Limb (tissue), 2 donors: Measurements from ENCODE around the gene SRCAP.
"Not testable (repeated sequence)": the region's sequence is repeated elsewhere in the genome, so short reads cannot be mapped to it uniquely, and the experiment has no call there.

Experiments
- DNase-seq, 2 donors: peaks; one replicate each; pipeline ENCODE4 v3.0.0-alpha.2; 2016; ENCODE audit errors: extremely low spot score in 2 of 2

Gene SRCAP

DNA sequence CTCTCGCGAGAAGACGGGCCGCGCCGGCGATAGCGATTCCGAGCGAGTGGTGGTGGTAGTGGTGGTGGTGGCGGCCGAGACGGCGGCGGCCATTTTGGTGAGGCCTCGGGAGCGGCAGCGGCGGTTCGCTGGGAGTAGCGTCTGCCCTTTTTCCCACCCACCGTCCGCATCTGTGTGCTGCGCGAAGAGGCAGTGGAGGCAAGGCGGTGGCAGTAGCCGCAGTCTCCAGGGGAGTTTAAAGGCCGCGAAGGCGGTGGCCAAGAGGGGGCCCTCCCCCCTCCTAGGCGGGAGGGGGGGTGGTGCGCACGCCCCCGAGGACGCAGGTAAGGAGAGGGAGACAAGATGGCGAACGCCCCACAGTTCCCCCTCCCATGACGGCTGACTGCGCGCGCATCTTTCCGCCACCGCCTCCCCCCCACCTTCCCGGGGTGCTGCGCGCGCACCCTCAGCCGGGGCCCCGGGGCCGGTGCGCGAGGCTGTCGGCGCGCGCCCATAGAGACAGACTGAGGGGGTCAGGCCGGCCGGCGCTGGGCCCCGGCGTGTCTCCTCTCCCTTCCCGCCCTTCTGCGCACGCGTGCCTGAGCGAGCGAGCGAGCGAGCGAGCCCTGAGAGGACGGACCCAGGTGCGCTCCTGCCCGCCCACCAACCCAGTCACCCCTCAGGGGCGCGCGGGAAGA, 694 bp upstream of the SRCAP start:
- DNase-seq: peak; percentile 97 to 99

DNA sequence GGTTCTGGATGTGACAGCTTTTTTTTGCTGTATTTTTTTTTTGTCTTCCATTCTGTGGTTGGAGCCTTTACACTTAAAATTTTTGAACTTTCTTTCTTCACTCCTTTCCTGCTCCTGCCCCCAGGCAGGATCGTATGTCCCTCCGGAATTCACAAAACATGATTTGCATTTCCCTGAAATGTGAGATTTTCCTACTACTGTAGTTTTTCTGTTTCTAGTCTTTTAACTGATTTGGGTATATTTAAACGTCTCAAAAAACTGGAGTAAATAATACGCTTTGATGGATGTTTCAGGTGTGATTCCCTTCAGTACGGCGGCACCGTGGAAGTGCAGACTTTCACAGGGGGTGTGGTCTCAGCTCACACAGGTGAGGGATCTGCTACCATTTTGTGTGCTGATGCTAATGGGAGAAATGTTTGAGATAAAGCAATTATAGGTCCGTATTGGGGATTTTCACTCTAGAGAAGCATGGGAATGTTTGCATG, 686 bp downstream of the SRCAP start:
- no peak for DNase-seq

DNA sequence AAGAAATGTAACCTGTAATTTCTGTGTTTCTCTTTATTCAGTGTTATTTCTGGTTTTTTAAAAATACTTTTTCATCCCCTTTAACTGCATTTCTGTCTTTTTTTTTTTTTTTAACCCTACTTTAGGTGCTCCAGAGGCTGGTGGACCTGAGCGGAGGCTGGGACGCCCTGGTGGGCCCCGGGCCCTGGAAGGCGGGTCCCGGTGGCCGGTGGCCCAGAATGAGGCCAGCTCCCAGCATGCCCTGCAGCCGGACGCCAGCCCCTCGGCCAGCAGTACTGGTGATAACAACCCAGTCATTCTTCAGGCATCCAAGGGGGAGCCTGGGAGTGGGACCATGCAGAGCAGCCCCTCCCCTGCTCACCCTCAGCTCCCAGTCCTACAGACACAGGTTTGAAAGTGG, 1.5 kb downstream of the SRCAP start:
- DNase-seq: no peak

DNA sequence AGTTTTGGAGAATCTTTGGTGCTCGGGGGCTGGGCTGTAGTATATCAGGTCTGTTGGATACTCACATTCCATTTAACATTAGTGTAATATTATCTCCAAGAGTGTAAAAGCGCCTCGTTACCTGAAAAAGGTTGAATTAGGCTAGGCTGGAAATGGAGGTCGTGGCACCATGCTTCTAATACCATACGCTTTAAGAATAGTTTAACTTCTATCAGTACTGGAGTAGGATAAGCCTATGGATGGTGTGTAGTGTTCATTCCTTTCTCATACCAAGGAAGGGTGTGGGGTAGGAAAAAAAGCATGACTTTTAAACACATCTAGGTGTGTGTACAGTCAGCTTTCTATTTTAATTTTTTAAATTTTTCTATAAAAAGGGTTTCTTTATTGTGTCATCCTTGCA, 2.0 kb downstream of the SRCAP start:
- DNase-seq: no peak

DNA sequence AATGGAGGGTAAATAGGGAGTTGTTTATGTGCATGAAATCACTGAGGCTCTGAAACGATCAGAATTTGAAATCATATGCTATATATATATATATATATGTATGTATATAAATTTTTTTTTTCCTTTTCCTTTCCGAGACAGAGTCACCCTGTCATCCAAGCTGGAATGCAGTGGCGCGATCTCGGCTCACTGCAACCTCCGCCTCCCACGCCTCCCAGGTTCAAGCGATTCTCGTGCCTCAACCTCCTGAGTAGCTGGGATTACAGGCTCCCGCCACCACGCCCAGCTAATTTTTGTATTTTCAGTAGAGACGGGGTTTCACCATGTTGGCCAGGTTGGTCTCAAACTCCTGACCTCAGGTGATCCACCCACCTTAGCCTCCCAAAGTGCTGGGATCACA, 4.1 kb downstream of the SRCAP start:
- not testable (repeated sequence) for DNase-seq

DNA sequence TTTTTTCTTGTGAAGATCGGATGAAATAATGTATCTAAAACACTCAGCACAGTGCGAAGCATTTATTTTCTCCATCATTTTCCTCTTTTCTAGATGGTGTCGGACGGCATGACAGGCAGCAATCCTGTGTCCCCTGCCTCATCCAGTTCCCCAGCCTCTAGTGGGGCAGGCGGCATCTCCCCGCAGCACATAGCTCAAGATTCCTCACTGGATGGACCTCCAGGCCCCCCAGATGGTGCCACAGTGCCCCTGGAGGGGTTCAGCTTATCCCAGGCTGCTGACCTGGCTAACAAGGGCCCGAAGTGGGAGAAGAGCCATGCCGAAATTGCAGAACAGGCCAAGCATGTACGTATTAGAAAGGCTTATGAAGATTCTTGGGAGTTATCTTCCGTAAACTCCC, 5.0 kb downstream of the SRCAP start:
- DNase-seq: no peak

DNA sequence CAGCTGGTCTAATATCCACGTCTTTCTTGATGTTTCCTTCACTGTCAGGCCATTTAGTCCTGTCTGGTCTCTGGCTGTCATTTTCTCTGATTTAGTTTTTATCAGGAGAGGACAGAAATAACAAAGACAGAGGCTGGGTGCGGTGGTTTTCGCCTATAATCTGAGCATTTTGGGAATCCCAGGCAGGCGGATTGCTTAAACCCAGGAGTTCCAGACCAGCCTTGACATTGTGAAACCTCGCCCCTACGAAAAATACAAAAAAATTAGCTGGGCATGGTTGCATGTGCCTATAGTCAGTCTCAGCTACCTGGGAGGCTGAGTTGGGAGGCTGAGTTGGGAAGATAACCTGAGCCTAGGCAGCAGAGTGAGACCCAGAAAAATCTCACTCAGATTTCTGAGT, 7.1 kb downstream of the SRCAP start:
- DNase-seq: no peak

DNA sequence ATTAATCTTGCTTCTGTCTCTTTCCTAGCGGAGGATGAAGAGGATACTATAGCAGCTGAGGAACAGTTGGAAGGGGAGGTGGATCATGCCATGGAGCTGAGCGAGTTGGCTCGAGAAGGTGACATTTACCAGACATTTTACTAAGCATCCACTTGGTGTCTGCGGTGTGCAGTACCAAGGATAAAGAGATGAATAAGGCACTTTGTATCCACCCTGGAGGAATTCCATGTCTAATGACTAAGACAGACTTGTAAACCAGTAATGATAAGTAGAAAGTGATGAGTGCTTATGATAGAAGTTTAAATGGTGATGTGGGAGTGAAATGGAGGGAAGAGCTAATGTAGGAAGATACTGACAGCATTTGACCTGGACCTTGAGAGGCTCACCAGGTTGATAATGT, 12.0 kb downstream of the SRCAP start:
- no peak for DNase-seq

DNA sequence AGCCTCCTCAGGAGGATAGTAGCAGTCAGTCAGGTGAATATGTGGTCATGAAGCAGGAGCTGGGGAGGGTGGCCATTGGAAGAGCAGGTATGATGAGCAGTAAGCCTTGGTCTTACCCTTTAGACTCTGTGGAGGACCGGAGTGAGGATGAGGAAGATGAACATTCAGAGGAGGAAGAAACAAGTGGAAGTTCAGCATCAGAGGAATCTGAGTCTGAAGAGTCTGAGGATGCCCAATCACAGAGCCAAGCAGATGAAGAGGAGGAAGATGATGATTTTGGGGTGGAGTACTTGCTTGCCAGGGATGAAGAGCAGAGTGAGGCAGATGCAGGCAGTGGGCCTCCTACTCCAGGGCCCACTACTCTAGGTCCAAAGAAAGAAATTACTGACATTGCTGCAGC, 12.7 kb downstream of the SRCAP start:
- DNase-seq: no peak

DNA sequence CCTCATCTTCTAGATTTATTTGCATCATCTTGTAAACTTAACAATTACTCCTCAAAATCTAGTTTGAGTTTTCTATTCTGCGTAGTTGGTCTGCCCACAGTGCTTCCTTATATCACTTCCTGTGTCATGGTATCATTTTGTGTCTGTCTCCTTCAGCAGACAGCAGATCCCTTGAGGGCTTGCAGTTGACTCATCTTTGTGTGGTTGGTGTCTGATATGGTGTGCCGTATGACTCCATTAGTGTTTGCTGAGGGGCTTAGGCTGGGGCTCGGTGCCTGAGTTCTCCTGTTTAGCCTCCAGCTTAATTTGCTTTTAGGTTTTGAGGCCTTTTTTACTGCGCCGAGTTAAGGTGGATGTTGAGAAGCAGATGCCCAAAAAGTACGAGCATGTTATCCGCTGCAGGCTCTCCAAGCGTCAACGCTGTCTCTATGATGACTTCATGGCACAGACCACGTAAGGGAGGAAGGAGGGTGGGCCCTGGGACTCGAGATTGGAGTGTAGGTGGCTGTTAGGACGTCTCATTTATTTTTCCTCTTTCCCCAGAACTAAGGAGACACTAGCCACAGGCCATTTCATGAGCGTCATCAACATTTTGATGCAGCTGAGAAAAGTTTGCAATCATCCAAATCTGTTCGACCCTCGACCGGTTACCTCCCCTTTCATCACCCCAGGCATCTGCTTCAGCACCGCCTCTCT, 16.9 kb downstream of the SRCAP start:
- no peak for DNase-seq

DNA sequence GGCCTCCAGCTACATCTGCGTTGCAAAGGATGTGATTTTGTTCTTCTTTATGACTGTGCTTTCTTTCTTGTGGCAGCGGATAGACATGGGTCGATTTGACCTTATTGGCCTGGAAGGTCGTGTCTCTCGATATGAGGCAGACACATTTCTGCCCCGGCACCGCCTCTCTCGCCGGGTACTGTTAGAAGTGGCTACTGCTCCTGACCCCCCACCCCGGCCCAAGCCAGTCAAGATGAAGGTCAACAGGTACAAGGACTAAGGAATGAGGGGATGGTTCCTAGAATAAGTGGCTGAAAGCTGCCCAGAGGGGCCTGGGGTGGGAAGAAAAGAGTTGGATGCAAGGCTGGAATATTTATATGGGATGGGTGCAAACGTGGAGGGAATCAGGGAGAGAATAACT, 21.1 kb downstream of the SRCAP start:
- DNase-seq: no peak

DNA sequence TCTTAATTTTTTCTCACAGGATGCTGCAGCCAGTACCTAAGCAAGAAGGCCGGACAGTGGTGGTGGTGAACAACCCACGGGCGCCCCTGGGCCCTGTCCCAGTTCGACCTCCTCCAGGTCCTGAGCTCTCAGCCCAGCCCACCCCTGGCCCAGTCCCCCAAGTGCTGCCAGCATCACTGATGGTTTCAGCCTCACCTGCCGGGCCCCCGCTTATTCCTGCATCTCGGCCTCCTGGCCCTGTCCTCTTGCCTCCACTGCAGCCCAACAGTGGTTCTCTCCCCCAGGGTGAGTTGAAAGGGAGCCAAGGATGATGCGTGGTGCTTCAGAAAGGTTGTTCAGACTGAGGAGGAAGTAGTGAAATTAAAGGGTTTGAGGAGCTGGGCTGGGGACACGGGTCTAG, 21.7 kb downstream of the SRCAP start:
- no peak for DNase-seq

DNA sequence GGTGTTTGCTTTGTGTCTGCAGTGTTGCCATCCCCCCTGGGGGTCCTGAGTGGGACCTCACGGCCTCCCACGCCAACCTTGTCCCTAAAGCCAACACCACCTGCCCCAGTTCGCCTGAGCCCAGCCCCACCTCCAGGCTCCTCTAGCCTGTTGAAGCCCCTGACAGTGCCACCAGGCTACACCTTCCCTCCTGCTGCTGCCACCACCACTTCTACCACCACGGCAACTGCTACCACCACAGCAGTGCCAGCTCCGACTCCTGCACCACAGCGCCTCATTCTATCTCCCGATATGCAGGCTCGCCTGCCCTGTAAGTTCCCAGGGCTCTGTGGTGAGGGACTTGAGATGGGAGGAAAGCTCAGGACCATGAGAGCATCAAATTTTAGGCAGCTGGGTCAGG, 22.2 kb downstream of the SRCAP start:
- DNase-seq: no peak

DNA sequence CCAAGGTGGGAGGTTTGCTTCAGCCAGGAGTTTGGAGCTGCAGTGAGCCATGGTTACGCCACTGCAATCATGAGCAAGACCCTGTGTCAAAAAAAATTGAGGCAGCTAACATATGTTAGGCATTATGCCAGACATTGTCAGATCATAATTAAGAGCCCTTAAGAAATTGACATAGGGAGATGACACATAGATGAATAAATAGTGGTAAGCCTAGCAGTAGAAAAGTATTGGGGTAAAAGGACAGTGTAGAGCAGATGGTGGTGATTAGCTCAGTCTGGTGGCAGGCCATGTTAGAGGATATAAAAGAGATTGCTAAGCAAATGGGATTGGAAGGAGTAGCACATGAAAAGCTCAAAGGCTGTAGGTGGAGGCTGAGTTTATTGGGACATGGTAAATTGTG, 22.6 kb downstream of the SRCAP start:
- DNase-seq: no peak

DNA sequence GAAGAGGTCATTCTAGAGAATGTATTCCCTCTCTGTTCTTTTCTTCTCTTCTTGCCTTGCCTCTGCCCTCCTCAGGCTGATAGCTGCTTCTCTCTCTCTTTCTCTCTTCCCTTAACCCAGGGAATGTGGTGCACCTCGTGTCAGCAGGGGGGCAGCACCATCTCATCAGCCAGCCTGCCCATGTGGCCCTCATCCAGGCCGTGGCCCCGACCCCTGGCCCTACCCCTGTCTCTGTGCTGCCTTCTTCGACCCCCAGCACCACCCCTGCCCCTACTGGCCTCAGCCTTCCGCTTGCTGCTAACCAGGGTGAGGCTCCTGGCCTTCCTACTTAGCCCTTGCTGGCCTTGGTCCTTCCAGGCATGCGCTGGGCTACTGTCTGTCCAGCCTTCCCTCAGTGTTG, 23.5 kb downstream of the SRCAP start:
- no peak for DNase-seq

DNA sequence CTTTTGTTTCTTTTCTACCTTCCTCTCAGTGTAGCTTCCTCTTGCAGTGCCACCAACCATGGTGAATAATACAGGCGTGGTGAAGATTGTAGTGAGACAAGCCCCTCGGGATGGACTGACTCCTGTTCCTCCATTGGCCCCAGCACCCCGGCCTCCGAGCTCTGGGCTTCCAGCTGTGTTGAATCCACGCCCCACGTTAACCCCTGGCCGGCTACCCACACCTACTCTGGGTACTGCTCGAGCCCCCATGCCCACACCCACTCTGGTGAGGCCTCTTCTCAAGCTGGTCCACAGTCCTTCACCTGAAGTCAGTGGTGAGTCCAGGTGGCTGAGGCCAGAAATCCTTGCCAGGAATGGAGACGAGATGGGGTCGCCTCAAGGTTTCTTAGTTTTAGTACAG, 23.9 kb downstream of the SRCAP start:
- DNase-seq: no peak

DNA sequence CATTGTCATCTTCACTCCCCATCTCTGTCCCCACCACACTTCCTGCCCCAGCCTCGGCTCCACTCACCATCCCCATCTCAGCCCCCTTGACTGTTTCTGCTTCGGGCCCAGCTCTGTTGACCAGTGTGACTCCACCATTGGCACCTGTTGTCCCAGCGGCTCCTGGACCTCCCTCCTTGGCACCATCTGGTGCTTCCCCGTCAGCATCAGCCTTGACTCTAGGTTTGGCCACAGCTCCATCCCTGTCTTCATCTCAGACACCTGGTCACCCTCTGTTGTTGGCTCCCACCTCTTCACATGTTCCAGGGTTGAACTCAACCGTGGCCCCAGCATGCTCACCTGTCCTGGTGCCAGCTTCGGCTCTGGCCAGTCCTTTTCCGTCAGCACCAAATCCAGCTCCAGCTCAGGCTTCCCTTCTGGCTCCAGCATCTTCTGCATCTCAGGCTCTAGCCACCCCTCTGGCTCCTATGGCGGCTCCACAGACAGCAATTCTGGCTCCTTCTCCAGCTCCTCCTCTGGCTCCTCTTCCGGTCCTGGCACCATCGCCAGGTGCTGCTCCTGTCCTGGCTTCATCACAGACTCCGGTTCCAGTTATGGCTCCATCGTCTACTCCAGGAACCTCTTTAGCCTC, 24.9 kb downstream of the SRCAP start:
- DNase-seq: no peak

DNA sequence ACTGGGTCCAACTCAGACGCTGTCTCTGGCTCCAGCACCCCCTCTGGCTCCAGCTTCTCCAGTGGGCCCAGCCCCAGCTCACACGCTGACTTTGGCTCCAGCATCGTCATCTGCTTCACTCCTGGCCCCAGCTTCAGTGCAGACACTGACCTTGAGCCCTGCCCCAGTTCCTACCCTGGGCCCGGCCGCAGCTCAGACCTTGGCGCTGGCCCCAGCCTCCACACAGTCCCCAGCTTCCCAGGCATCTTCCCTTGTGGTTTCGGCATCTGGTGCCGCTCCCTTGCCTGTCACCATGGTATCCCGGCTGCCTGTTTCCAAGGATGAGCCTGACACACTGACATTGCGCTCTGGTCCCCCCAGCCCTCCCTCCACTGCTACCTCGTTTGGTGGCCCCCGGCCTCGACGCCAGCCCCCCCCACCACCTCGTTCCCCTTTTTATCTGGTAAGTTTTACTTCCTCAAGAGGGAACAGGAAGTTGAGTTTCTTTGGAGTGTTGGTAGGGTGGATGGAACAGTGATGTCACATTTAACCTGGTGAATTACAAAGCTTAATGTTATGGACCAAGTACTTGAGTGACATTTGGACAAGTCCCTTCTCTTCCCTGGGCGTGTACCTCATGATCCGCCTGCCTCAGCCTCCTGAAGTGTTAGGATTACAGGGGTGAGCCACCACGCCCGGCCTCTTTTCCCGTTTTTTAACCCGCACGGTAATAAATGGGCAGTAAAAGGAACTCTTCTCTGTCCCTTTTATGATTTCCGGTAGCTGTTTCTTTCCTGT, 25.9 kb downstream of the SRCAP start:
- DNase-seq: no peak

DNA sequence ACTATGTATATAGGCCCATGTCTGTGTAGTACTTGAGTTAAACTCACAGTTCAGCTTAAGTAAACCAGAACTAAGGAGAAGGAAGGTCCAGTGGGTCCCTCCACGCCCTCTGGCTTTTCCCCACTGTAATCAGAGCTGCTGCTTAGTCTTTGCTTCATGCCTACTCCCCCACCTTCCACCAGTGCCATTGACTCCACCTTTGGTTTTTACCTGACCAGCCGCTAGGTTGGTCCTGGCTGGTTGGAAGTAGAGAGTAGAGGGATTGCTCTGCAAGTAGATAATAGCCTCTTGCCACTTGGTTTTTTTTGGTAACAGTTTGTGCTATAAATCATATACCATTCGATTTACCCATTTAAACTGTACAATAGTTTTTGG, 26.4 kb downstream of the SRCAP start:
- DNase-seq: no peak

DNA sequence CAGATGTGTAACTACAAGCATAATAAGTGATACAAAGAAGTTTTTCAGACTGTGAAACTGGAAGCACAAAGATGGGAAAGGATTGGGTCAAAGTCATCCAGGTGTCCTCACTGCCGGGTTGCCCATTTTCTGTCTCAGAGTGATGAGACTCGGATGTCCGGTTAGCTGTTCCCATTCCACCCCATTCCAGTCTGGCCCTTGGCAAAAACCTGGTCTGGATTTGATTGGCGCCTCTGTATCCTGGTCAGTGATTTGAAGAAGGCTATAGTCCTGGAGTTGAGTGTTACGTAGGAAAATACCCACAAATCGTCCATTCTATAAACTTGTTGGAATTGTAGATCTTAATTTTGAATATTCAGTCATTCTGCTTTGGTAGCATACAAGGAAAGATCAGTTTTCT, 29.4 kb downstream of the SRCAP start:
- no peak for DNase-seq

DNA sequence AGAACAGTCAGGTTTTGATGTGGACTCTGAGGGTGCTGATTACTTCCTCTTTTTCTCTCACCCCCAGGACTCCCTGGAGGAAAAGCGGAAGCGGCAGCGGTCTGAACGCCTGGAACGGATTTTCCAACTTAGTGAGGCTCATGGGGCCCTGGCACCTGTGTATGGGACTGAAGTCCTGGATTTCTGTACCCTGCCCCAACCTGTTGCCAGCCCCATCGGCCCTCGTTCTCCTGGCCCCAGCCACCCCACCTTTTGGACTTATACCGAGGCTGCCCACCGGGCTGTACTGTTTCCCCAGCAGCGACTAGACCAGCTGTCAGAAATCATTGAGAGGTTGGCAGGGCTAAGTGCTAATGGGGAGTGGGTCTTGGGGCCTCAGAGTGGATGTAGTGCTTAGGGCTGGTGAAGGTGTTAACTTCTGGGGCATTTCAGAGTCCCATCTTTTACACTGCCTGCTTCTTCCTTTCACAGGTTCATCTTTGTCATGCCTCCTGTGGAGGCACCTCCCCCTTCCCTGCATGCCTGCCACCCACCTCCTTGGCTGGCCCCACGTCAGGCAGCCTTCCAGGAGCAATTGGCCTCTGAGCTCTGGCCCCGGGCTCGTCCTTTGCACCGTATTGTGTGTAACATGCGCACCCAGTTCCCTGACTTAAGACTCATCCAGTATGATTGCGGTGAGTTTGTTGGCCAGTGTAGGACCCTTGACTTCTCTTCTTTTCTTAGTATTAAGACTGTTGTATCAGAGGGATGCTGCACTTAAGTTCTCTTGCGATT, 30.1 kb downstream of the SRCAP start:
- DNase-seq: no peak
